Progenitor cell of endocrine pancreas (in vitro differentiated cells): ENCODE data around the gene SLC35F2. TPM values are rescaled to one million over a fixed set of nuclear protein-coding genes. Genes with fewer than 3 reads are reported as not detected.

ENCODE experiments used
- DNase-seq: peaks from one replicate; pipeline ENCODE4 v3.0.0; 2021; ENCODE audit warnings: low spot score; ENCODE audit not compliant: unreplicated experiment
- H3K27ac Mint-ChIP-seq: 2 replicates; pipeline ENCODE4 v1.8.0; 2021; ENCODE audit warnings: mild to moderate bottlenecking, moderate library complexity, mixed read lengths
- H3K27me3 Mint-ChIP-seq: 2 replicates; pipeline ENCODE4 v1.8.0; 2021; ENCODE audit warnings: mixed read lengths
- H3K36me3 Mint-ChIP-seq: 2 replicates; pipeline ENCODE4 v1.8.0; 2022; ENCODE audit warnings: mixed read lengths; ENCODE audit not compliant: insufficient read depth
- H3K4me1 Mint-ChIP-seq: 2 replicates; pipeline ENCODE4 v1.8.0; 2021; ENCODE audit warnings: low read depth, mixed read lengths
- H3K4me3 Mint-ChIP-seq: 2 replicates; pipeline ENCODE4 v1.8.0; 2021; ENCODE audit warnings: low read depth, mild to moderate bottlenecking, moderate library complexity, mixed read lengths
- H3K9me3 Mint-ChIP-seq: 2 replicates; pipeline ENCODE4 v1.8.0; 2021; ENCODE audit warnings: low read depth, mixed read lengths
- total RNA-seq: library from RNA; stranded (reverse); gene quantifications from 2 replicates; pipeline ENCODE4 v1.2.1, GENCODE V29; 2021
- TF ChIP-seq, protein P1 (sequence below): fragments of 200-600 bp; sonication (generic); IDR thresholded peaks from one replicate; pipeline ENCODE4 v1.5.0; 2021; ENCODE audit warnings: antibody characterized with exemption, mild to moderate bottlenecking; ENCODE audit not compliant: unreplicated experiment

SLC35F2 gene
- total RNA-seq, 1 donor from 2014 or later: 17.5 TPM

DNA sequence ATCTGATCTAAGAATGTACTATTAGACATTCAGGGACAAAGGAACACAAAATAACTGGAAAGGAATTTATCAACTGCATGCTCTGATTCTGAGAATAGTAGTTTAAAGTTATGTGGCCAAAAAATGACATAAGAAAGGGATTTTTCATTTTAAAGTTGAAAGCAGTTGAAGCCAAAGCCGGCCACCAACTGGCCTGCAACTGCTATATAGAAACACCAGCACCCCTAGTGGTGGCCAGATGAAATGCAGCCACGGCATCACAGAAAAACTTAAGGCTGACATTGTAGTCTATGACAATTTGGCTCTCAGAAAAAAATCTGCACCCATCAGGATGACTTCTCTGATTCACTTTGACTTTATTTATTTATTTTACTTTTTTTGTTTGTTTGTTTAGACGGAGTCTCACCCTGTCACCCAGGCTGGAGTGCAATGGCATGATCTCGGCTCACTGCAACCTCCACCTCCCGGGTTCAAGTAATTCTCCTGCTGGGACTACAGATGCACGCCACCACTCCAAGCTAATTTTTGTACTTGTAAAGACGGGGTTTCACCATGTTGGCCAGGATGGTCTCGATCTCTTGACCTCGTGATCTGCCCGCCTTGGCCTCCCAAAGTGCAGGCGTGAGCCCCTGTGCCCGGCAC, 59.2 kb downstream of the SLC35F2 start:
- H3K9me3 Mint-ChIP-seq: peaks cover 9% of the 10 kb centered on the region
- H3K27ac Mint-ChIP-seq: no peak overlapping the region
- H3K27me3 Mint-ChIP-seq: no peaks in the 10 kb centered on the region
- H3K4me1 Mint-ChIP-seq: peaks cover 3% of the 10 kb centered on the region
- TF ChIP-seq, protein P1, sequence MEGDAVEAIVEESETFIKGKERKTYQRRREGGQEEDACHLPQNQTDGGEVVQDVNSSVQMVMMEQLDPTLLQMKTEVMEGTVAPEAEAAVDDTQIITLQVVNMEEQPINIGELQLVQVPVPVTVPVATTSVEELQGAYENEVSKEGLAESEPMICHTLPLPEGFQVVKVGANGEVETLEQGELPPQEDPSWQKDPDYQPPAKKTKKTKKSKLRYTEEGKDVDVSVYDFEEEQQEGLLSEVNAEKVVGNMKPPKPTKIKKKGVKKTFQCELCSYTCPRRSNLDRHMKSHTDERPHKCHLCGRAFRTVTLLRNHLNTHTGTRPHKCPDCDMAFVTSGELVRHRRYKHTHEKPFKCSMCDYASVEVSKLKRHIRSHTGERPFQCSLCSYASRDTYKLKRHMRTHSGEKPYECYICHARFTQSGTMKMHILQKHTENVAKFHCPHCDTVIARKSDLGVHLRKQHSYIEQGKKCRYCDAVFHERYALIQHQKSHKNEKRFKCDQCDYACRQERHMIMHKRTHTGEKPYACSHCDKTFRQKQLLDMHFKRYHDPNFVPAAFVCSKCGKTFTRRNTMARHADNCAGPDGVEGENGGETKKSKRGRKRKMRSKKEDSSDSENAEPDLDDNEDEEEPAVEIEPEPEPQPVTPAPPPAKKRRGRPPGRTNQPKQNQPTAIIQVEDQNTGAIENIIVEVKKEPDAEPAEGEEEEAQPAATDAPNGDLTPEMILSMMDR: peak; percentile 87
- H3K36me3 Mint-ChIP-seq: peaks cover 16% of the 10 kb centered on the region
- peak; percentile 33 for DNase-seq
- no peak overlapping the region for H3K4me3 Mint-ChIP-seq

DNA sequence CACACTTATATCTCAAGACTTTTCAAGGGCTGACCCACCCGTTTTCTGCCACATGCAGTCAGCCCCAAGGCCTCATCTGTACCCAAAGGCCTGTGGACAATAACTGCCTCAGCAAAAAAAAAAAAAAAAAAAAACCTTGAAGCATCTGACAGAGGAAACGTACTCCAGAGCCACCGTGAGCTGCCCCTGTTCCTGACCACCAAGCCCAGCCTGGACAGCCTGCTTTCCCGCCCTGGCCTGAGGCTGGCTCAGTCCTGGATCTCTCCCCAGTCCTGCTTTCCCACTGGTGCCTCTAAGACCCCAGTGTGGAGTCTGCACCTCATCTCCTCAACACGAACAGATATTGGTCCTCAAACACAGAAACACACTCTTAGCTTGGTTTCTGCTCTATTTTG, 66.5 kb downstream of the SLC35F2 start:
- TF ChIP-seq, protein P1: no peak
- H3K4me1 Mint-ChIP-seq: peaks cover 4% of the 10 kb centered on the region
- H3K36me3 Mint-ChIP-seq: peaks cover 23% of the 10 kb centered on the region
- H3K4me3 Mint-ChIP-seq: no peak overlapping the region
- no peaks in the 10 kb centered on the region for H3K27me3 Mint-ChIP-seq
- no peak overlapping the region for H3K27ac Mint-ChIP-seq
- no peak for DNase-seq
- H3K9me3 Mint-ChIP-seq: peaks cover 10% of the 10 kb centered on the region

DNA sequence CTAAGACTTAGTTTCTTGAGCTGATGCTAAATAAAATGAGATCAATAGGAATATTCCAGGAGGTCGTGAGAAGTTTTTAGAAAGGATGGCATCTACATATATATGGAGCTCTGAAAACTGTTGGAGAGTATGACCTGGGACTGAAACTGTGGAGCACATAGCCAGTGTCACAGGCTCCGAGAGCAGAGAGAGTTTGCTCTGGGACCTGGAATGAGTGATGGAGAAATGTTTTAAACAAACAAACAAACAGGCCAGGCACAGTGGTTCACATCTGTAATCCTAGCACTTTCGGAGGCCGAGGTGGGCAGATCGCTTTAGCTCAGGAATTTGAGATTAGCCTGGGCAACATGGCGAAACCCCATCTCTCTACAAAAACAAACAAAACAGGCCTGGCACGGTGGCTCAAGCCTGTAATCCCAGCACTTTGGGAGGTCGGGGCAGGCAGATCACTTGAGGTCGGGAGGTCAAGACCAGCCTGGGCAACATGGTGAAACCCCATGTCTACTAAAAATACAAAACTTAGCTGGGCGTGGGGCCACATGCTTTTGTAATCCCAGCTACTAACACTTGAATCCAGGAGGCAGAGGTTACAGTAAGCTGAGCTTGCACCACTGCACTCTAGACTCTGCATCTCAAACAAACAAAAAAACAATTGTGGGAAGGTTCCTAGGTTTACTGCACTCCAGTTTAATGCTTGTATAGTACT, 67.1 kb downstream of the SLC35F2 start:
- no peak overlapping the region for H3K27ac Mint-ChIP-seq
- DNase-seq: no peak

GRCh38 chr11:107789767-107790166, 68.8 kb downstream of the SLC35F2 start:
- no peaks in the 10 kb centered on the region for H3K27me3 Mint-ChIP-seq
- DNase-seq: no peak
- peaks cover 5% of the 10 kb centered on the region for H3K9me3 Mint-ChIP-seq
- peaks cover 17% of the 10 kb centered on the region for H3K36me3 Mint-ChIP-seq
- H3K4me1 Mint-ChIP-seq: peaks cover 4% of the 10 kb centered on the region
- H3K27ac Mint-ChIP-seq: peak overlapping the region; percentile 45
- TF ChIP-seq, protein P1: no peak
- H3K4me3 Mint-ChIP-seq: no peak overlapping the region

More for the DNA sequence above, 67.1 kb downstream of the SLC35F2 start:
- Mint-ChIP-seq H3K4me3 (no peak overlapping the region), H3K36me3 (peaks cover 23% of the 10 kb centered on the region), H3K27me3 (no peaks in the 10 kb centered on the region), H3K4me1 (peaks cover 4% of the 10 kb centered on the region), H3K9me3 (peaks cover 10% of the 10 kb centered on the region)
- TF ChIP-seq, protein P1: no peak

- no peak overlapping the region for H3K27ac Mint-ChIP-seq
- H3K4me3 Mint-ChIP-seq: no peak overlapping the region
- TF ChIP-seq, protein P1: no peak
- H3K36me3 Mint-ChIP-seq: peaks cover 7% of the 10 kb centered on the region
- H3K27me3 Mint-ChIP-seq: no peaks in the 10 kb centered on the region
- no peak for DNase-seq
- H3K9me3 Mint-ChIP-seq: no peaks in the 10 kb centered on the region
- H3K4me1 Mint-ChIP-seq: peaks cover 4% of the 10 kb centered on the region
Observed at GRCh38 chr11:107787733-107788132, 70.9 kb downstream of the SLC35F2 start.
